NCI-H1417 (cell line): ENCODE data around the gene MEF2D.

Experiments used
- DNase-seq, 3 experiments: peaks; one replicate each; lab custom pipeline; 2025; lab: John Stamatoyannopoulos, UW

MEF2D gene

DNA sequence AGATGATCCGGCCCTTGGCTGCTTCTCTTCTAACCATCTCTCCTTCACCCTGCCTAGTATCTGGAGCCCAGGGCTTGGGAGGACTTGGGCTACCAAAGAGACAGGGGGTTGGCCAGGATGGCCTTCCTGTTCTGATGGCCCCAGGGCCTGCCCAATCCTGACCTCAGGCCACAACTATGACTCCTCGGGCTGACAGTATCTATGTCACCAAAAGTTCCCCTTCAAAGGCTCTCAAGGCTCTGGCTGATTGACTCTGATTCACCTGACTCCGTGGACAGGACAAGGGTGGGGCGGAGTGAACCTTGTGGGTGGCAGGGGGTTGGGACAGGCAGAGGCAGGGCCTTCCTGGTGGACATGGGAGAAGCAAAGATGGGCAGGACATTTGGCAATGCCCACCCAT lies 12.7 kb downstream of the MEF2D start:
- DNase-seq: no peak

DNA sequence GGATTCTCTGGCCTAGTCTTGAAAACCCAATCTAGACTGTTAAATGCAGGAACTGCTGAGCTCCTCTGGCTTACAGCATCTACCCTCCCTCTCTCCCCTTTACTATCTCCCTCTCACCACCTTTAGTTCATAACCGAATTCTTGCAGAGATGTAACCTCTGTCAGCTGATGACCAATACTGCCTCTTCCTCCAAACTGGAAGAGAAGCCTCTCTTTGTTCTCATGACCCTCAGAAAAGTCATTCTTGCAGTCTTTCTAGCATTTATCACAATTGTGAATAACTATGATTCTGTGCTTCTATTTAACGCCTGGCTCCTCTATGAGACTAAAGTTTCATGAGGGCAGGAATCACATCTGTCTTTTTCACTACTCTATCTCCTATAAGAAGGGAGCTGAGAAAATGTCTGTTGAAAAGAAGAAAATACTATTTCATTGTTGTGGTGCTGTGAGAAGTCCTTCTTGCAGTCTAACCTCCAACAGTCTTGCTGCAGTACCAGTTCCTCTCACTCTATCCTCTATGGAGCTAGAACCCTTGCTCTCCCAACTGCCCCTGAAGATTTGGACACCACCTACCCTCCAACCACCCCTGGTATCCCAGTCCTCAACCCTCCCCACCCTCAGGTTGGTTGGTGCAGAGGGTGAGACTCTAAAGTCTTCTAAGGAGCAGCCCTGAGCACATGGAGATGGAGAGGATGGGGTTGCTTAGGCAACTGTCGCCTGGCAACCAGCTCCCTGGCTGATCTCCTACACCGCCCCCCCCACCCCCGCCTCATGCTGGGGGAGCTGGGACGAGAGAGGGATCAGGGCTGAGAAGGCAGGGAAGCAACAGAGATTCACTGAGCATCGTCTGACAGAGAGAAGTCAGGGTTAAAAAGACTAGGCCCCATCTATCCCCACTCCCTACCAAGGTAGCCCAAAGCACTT lies 13.9 kb downstream of the MEF2D start:
- peak in 2 of 3 experiments; percentile 60 to 83 for DNase-seq

DNA sequence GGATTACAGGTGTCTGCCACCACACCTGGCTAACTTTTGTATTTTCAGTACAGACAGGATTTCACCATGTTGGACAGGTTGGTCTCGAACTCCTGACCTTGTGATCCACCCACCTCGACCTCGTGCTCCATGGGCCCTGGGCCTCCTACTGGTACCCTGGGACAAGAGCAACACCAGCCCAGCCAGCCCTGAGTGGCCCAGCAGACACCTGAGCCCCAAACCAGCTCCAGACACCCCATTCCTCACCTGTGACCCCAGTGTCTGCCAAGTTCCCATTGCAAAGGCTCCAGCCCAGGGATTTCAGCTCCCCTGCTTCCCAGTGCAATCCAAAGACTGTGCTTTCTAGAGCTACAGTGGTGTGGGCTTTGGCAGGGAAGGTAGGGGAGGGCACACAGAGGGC lies 14.6 kb downstream of the MEF2D start:
- DNase-seq: no peak

DNA sequence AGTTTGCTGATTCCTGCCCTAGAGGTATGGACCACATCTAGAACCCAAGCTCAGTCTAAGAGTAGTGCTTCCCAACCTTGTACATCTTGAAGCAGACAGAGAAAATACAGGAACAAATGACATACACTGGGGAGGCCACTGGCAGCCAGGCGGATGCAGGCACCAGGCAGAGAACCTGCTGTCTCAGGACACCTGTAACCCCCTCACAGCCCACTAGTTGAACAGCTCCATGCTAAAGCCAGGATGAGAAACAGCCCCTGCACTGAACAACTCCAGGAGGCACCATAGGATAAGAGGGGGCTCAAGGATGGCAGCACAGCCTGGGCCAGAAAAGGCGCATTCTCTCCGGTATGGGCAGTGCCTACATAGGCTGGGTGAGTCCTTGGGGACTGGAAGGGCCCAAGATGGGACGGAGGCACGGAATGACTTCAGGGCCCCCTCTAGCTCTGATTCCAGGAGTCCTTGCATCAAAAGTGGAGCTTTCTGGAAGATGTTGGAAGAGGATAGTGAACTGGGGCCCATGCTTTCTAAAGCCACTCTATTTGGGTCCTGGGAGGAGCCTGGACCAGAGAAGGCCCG lies 16.0 kb downstream of the MEF2D start:
- DNase-seq: no peak

DNA sequence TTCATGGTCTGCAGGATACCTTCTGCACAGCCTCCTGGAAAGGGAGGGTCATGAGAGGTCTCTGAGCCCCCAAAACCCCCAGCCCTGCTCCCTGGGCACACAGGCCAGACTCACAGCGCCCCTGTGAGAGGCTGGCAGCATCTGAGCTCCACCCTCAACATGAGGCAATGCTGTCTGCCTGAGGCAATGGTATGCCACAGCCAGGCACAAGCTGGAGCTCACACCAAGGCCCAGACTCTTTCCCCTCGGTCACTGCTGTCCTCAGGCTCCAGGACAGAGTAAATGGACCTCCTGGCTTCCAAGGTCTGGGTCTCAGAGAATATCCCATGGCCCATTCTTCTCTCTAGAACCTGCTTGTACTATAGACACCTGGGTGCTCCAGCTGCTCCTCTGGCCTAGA lies 17.2 kb downstream of the MEF2D start:
- no peak for DNase-seq

DNA sequence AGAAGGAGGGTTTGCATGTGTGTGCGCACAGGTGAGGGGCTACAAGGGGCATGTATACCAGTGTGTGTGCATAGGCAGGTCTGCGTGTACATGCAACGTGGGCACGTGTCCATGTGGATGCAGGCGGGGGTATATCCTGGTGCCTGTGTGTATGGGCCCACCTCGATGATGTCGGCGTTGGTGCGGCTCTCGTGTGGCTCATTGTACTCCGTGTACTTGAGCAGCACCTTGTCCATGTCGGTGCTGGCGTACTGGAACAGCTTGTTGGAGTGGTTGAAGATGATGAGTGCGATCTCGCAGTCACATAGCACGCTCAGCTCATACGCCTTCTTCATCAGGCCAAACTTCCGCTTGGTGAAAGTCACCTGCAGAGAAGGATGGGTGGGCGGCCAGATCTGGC lies 18.3 kb downstream of the MEF2D start:
- no peak for DNase-seq

DNA sequence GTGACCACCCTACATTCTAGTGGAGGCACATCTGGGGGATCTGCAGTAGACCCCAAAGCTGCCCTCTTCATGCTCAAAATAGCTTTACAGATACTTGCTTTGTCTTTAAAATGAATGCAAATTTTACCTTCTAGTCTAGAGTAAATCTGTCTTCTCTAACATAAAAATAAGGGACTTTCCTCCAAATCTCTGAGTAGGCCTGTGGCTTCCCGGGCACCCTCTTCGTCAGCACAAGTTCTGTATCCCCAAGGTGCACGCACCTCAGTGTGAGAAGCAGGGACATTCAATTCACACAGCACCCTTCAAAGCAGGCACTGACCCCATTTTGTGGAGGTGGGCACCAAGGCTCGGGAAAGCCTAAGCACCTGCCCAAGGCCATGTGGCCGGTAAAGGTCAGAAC lies 19.0 kb downstream of the MEF2D start:
- DNase-seq: no peak

DNA sequence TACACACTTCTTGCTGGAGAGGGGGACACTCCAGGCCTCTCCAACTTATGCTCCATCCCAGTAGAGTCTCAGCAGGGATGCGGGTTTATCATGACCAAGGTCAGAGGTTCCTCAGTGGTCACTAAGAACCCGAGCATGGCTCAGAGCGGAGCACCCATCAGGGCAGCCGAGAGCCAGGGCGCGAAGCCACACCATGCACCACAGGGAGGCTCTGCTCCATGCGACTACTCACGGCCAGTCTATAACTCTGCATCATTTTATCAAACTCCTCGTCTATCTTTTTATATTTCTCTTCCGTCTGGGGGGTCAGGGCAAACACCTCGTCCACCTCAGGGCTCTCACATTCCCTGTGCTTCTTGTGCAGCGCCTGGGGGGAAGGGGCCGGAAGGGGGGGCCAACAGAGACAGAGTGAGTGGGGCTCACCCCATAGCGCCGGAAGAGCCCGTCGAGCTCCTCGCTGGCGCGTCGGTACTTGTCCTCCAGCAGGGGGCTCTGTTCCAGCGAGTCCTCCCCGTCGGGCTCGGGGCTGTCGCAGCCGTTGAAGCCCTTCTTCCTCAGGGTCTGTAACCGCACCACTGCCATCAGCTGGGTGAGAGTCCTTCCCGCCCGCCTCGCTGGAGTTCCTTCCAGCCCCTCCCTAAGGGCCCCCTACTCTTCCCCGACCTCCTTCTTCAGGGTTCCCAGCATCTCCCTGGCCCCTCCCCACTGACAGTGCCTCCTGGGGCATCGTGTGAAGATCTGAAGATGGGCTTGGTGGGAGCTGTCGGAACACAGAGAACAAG lies 20.0 kb downstream of the MEF2D start:
- DNase-seq: peak in 2 of 3 experiments; percentile 10 to 16

DNA sequence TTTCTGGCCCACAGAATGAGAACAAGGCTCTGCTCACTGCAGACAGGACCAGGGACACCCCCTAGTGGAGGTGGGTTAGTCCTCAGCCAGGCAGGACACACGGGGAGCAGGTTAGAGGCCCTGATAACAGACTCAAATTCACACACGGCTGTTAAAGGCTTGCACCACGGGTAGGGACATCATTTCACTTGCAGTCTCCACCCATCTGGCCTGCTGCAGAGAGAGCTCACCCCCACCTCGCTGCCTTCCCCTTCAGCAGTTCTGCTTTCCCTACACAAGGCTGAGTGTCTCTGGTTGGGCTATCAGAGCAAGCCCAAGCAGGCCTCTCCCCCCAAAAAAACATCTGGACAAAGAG lies 20.6 kb downstream of the MEF2D start:
- DNase-seq: no peak

DNA sequence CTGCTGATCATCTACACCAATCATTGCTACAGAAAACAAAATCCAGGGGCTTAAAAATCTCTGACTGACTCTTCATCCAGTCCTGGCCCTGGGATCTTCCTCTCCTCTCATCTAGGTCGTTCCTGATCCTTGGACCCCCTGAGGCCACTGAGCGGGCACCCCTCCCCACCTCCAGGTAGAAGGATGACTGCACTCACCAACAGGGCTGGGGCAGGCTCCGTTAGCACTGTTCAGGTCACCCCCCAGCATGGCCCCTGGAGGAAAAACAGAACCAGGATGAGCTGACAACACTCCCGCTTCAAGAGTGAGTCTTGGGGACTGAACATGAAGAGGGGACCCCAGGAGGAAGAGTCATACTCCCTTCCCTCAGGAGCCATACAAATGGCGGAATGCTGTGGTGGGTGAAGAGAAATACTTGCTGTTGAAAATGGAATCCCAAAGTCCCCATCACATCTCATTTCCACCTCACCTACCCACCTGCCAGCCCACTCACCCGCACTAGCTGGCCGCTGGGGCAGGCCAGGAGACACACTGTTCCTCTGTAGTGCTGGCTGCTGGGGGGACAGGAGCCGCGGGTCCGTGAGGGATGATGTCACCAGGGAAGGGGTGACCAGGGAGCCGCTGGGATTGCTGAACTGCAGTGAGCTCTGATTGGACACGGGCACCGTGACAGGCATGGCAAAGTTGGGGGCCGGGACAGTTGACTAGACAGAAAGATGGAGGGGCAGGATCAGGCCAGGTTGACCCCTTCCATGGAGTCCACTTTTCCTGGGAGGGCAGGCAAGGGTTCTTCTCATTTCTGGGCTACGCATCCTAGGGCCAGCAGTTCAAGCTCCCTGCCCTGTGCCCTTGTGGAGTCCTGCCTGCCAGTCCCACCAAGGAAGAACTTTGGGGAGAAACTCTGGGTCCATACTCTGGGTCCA lies 21.2 kb downstream of the MEF2D start:
- DNase-seq: no peak

DNA sequence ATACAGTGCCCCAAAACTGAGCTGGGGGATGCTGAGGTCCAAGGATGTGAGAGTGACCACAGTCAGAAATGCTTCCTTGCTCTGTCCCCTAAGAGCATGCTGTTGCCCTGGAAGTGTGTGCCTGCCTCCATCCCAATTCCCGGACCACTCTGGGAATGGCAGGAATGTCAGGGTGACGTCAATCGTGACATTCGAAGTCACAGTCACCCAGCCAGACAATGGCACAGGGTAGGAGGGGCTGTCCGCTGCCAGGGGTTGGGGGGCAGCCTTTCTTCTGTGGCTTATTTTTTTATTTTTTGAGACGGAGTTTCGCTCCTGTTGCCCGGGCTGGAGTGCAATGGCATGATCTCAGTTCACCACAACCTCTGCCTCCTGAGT lies 22.3 kb downstream of the MEF2D start:
- DNase-seq: no peak

DNA sequence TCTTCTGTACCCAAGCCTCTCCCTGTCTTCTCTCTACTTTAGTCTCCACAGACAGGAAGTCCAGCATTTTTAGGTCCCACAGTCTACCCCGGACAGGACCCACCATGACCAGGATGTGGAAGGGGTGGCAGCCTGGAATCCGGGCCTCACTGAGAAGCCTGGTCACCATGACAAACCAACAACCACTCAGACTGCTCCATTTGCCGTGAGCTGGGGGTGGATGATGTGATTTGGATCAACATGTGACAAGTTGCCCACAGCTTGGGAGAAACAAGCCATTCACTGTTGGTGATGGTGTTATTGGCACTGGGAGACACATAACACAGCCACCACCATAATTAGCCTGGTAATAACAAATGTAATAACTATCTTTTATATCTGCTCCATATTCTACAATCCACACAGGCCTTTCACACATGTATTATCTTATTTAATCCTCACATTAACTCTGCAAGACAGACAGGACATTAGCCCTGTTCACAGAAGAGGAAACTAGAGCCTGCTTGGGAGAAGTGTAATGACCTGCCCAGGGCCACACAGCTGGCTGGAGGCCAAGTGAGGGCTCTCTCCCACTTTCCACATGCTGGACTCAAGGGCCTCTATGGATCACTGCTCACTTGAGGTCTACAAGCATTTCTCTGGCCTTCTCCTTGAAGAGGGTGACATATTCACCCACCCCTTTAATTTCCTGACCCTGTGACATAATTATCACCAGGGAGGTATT lies 22.9 kb downstream of the MEF2D start:
- no peak for DNase-seq

DNA sequence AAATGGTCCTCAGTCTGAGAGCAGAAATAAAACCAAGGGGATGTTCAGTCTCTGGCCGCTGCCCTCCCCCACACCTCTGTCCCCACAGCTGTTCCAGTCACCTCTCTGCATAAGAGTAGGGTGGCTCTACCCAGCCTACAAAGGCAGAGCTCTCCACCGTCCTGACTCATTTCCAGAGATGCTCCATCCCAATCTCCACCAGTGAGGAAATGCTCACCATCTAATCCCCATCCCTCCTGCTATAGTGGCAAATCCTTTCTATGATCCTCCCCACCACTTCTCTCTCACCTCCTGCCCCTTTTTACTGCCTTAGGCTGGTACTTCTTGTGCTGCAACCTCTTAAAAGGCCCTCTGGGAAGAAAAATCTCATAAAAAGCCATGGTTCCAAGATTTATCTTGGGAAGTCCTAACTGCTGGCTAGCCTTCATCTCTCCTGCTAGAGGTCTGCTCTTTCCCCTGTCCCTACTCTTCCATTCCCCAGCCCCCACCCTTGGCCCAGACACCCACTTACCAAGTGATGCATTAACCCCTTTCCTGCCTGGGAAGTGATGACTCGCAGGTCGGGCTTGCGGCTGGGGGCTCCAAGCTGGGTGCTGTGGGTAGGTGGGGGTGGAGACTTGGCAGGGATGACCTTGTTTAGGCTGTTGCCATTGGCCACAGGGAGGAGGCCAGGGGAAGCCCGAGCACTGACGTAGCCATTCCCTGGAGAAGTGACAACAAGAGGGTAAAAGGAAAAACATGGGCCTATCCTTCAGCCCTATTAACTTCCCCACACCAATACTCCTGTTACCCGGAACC lies 23.9 kb downstream of the MEF2D start:
- DNase-seq: no peak

DNA sequence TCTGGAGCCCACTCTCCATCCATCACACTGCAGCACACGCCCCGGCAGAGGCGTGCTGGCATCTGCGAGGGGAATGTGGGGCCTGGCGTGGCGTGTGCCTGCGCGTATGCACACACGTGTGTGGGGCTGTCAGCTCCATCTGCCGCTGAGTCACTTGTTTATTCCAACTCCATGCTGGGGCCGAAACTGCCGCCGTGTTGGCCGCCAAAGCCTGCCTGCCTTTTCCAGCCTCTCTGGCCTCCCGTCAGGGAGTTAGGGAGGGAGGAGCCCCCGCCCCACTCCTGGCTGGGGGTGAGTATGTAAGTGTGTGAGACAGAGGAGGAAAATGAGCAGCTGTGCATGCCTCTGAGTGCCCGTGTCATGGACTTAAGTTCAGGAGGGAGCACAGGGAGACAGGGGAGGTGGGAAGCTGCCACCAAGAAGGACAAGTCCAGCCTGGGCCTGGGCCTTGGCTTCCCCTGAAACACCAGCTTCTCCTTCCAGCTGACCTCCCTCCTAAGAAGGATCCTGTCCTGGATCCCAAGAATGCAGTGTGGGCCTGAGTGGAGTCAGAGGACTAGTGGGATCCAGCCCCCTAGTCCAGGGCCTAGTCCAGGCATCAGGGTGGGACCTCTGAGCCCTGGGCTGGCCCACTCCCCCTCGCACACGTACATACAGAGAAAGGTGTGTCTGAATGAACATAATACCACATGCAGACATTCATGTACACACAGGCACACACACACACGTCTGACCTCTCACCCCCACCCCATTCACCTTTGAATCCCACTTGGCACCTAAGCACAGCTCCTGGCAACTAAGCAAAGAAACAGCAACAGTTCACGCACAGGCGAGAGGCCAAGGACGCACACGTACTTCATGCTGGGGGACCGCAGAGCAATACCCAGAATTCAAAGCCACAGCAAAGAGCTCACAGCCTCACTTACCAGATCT lies 24.7 kb downstream of the MEF2D start:
- peak in 1 of 3 experiments; percentile 7 for DNase-seq

DNA sequence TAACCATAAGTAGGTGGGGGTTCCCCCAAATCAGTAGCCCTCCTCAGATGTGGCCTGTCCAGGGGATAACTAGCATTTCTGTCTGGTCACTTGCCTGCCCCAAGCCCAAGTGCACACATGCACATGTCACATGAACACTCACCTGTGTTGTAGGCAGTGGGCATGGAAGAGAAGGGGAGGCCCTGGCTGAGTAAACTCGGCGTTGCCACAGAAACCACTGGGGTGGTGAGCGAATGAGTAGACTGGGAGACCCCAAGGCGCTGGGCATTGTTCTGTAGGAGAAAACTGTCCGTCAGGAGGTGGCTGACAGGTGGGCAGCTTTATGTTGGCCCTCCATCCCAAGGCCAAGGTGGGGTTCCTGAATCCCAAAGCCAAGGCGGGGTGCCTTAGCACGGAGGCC lies 25.6 kb downstream of the MEF2D start:
- no peak for DNase-seq

DNA sequence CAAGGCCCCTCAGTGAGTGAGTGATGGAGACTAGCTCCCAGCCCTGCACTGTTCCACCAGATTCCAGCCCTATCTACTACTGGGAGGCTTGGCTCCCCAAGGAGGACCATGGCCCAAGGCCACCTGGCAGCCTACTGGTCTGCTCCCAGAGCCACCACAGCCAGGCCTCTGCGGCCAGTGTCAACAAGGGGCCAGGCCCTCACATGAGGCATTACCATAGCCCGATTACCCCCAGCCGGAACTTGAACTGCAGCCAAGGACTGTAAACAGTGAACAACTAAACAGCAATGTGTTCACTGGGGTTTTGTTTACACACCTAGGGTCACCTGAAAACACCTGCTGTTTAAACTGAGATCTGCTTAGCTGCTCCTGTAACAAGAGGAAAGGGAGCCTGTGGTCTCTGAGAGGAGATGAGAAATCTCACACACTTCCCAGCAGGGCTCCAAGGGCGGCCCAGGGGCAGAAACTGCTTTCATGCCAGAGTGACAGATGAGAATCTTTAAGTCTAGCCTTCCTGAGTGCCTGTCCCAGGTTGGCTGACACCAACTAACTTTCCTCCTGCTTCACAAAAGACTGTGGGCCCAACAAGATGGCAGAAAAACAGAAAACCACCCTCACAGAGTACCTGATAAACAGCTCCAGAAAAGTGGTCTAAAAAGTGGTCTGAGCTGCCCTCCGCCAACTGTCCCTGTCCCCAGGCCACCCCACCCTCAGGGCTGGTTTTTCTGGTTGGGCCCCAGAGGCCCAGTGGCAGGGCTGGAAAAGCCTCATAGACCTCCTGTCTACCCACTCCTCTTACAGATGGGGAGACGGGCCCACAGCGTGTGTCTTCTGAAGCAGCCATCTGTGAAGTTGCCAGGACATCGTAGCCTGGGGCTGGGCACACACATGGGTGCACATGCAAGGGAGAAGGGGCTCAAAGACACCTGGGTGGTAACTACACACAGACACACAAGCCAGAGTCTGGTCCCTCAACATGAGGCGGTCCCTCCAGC lies 28.8 kb downstream of the MEF2D start:
- DNase-seq: peak; percentile 81 to 96 (median 84)

DNA sequence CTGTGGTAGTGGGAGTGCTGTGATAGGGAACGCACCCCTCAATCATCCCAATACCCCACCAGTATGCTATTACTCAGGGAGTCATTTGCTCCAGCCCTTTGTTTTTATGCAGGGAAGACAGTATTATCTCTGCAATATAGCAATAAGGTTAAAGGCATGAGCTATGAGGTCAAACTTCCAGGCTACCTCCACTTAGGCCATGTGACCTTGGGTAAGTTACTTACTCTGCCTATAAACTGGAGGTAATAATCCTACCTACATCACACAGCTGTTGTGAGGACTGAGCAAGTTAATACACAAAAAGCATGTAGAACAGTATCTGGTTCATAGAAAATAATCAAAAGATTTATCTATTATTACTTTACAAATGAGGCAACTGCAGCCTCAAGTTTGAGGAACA lies 30.1 kb downstream of the MEF2D start:
- no peak for DNase-seq
